ENCODE data around the gene MEF2C.

MEF2C gene

DNA sequence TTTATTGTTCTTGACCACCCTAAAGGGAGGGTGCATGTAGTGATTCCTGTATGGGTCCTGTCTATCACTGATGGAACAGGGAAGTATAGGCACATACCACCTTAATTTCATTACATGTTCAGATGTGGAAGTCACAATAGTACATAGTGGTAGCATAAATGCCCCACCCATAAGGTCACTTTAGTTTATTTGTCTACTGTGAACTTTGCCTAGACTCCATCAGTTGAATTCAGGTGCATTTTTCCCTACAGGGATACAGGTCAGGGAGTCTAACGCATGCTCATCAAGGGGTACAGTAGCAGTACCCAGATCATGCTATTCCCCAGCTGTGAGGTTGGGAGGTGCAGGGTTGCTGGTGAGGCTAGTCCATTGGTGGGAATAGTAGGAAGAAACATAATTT lies 175.0 kb downstream of the MEF2C start:
- DNase-seq = no peak

- DNase-seq = no peak
These were observed 175.6 kb downstream of the MEF2C start for GRCh38 chr5:88707216-88707965.

- DNase-seq = no peak
These were observed 180.7 kb downstream of the MEF2C start for GRCh38 chr5:88702332-88702731.

DNA sequence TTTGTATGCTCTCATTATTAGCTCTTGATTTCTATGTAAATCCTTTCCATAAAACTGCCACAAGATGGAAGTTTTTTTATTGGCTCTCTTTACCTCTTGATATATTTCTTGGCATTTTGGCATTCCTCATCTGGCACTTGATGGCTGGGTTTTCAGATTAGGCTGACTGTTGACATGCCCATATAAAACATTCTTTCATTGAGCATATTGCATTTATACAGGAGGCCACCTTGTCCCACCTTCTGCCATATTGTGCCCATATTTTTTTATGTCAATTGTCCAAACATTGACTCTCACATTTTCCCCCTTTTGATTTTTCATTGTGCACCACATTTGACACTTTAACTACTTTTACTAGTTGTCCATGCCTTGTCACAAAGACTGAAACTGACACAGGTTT lies 182.9 kb downstream of the MEF2C start:
- no peak for DNase-seq

DNA sequence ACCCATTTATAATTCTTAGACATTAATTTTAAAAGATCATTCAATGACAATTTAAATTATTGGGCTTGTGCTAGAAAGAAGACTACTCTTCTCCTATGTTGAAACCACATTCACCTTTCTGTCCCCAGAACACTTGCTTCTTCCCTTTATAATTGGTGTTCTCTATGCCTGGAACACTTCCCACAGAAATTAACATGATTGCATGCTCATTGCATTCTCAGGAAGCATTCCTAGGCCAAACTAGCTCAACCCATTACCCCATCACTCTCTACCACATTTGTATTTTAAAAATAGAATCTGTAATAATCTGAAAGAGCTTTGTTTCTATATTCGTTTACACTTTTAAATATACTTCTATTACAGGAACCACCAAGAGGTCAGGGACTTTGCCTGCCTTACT lies 184.7 kb downstream of the MEF2C start:
- DNase-seq = no peak

- DNase-seq = no peak
These were observed 186.5 kb downstream of the MEF2C start for GRCh38 chr5:88696466-88696865.

DNA sequence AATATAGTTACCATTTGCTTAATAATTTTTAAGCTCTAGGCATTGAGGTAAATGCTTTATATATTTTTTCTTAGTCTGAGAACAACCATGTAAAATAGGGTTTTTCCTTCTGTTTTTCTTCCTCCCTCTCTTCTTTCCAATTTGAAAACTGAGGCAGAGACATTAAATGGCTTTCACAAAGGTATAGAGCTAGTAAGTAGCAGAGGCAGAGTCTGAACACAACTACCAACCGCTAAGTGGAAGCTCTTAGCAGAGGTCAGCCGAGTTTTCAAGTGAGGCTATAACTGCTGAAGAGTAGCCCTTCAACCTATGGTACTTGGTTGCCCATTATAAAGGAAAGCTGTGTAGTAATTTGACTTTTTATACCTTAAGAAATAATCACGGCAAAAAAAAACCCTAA lies 187.1 kb downstream of the MEF2C start:
- no peak for DNase-seq

DNA sequence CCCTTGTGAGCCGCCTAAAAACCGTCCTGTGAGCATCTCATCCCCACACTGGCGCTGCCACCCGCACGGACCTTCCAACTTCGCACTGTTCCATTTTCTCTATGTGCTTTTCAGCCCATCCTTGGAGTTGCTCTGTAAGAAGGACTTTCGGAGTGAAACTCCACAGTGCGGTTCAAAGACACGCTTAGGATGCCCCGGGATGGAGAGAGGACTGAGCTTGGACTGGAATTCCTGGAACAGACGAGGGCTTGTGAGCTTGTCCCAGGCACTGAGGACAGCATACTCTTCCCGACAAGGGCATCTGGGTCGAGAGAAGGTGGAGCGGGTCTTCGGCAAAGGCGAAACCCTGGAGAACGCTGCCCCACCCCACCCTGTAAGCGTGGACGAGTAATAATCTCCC lies 187.8 kb downstream of the MEF2C start:
- peak; percentile 19 for DNase-seq

DNA sequence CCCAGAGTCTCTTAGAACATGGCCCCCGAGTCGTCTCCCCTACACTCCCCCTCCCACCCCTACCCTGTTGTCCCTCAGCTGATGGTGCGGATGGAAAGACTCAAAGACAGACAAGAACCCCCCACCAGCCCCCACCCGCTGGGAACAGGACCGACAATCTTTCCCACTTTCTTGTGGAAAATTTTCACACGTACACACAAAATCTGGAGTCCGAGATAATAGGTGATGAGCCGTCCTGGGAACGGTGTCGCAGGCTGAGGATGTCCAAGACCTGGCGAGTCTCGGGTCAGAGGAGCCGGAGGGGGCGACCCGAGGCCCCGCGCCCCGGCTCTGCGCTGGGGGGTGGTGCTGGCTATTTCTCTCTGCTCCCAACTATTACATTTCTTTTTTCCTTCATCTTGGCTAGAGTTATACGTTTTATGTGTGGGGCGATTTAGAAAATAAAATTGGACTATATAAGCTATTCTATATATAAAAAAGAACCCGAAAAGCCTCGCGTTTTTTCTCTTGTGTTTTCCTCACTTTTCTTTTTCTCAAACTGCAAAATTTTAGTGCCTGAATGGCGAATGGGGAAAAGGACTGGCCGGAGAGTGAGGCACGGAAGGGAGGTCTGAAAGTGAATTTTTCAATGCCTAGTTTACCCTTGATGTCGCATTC lies 188.8 kb downstream of the MEF2C start:
- no peak for DNase-seq

DNA sequence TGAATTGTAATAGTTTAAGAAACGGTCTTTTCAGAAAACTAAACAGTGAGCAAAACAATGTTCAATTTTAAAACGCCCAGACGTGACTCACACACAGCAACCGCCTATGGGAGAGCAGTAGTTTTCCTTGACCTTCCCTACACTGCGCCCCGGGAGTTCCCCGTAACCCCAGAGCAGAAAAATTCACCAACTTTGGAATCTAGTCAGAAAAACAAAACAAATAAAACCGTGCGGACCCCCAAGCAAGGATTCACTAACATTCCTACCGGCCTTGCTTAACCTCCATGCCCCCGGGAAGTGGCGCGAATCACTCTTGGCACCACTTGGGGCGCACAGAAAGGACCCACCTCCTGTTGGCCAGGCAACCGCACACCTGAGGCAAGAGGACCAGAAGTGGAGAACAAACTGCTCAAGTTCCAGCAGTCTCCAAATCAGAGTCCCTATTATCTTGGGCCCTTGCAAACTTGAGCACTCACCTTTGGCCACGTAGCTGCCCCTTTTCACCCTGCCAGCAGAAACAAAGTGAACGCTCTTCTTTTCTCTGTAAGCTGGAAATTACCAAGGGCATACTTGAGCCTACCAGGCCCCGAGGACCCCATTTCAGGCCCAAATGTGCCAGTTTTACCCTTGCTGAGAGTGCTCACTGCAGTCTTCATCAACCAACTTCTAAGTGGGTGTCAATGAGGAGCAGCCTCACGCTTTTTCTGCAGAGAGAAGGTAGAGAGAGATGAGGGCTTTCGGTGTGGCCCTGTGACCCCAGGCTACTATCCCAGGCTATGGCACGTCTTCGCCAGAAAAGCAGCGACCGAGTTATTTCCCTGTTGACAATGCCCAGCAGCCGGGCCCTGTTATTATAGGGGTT lies 189.7 kb downstream of the MEF2C start:
- no peak for DNase-seq

DNA sequence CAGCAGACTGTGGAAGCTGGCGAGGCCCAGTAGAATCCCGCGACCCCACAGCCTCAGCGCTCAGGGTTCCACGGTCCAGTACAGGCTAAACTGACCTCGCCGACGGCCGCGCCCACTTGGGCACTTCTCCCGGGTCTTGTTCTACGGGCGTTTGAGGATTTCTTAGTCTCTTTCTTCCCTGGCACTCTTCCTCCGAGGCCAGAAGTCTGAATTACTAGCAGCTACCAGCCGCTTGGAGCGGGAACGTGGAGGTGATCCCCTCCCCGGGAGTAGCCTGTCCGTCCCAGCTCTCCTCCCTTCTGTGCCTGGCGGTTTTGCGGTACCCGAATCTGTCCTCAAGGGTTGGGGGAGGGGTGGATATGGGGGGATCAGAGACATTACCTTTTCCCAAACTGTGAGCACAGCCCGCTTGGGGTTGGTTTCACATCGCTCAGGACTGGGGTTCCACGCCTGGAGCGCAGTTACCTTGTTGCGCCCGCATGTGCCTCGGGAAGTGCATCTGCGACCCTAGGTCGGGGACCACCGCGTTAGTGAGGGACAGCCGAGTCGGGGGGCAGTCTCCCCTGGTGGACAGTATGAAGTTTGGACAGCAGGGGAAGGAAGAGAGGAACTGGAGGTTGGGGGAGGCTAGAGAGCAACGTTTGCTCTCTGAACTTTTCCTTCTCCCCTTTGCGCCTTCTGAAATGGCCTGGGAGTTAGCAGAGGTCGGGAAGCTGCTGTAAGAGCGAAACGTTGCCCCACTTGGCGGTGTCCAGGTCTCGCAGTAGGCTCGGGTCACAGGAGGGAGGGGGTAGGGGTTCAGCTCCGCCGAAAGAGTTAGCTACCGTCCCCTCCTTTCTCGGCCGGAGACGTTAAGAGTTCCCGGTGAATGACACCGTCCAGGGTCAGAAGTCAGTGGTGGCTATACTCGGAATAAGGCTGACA lies 190.8 kb downstream of the MEF2C start:
- DNase-seq = peak; percentile 40

DNA sequence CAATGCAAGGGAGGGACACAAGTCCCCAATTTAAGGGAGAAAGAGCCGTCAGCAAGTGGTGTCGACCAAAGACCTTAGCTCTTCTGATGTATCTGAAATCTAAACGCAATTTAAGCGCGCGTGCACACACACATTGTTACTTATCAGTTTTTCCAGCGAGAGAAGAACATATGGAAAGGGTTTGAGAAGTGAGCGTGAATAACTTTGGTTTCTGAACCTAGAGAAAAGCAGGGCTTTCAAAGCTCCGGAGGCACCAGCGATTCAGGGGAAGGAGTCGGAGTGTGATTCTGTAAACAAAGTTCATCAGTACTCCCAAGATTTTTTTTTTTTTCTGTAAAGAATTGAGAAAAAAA lies 191.8 kb downstream of the MEF2C start:
- DNase-seq = no peak

GRCh38 chr5:88690409-88691229 lies 192.4 kb downstream of the MEF2C start:
- peak; percentile 82 for DNase-seq

DNA sequence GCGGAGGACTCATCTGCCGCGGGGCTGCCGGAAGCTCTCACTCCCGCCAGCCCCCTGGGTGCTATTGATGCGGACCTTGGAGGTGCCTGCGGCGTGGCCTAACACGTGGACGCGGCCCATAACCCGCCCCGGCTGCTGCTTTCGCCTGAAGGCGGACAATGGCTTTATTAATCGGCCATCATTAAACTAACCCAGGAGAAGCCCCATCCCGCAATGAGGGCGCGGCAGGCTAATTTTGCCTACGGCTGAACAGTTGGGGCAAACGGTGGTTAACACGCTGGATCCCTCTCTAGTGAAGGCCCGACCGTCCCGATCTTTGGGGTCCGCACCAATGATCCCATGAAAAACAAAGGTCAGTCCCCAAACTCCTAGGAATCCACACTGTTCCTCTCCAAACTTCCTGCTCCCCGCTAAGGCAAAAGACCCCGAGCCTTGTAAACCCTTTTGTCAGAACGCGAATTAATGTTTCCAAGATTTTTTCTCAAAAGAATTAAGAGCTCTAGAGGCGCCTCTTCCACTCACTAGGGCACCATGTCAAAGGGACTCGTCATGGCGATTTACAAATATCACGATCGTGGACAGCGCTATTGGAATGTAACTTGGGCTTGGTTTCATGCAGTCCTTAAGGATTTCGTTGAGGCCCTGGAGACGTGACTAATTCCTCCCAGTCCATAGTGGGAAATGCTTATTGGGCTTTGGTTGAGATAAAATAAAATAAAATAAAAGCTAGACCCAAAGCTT lies 193.1 kb downstream of the MEF2C start:
- DNase-seq = no peak

DNA sequence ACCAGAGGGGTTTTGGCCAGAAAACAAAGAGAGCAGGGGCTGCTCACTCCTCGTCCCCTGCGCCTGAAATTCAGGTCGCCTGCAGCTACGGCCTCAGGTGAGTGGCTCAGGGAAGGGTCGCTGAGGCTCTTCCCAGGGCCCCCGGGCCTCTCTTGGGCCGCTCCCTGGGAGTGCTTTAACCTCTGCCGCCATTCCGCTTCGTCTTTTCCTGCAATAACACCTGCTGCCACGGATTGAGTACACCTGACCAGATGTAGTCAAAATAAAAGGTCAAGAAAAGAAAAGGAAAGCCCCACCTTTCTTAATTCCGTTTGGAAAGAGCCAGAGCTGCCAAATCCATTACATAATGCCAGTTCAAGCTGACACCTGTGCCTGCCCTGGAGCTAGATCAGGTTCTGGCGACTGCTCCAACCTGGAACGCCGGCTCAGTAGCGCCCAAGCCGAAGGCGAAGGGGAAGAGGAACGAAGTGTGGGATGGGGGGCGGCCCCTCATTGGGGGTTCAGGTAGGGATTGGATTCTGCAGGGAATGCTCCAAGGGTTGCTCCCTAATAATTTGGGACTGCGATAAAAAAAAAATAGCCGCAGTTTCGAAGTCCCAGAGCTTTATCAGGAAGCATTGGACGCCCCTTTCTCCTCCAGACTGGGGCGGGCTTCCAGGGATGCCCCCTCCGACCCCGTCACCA lies 193.9 kb downstream of the MEF2C start:
- DNase-seq = no peak

GRCh38 chr5:88688156-88688983 lies 194.6 kb downstream of the MEF2C start:
- DNase-seq = no peak

DNA sequence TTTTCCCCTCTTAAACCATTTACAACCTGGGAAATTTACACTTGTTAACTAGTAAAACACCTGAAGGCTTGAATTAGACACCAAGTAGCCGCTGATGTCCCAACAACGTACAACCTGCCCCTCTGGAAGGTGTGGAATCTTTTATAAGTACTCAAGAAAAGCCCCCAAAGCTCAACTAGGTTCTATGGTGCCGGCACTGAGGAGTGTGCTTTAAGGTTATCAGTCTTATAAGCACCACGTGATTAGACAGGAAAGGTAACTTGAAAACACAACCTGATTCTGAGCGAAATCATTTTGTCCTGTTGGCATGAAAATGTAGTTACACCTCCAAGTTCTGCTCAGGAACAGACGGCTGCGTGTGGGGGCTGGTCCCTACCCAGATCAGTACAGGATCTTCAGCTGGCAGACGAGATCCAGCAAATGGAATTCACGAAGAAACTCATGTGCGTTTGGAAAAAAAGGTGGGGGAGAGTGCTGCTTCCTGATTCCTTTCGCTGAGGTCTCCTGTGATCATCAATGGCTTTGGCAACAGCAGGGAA lies 195.5 kb downstream of the MEF2C start:
- peak; percentile 18 for DNase-seq

GRCh38 chr5:88686726-88687125 lies 196.3 kb downstream of the MEF2C start:
- DNase-seq = no peak
